PC-3 (cell line): Measurements from ENCODE around the gene CELSR2. TPM values are rescaled to one million over a fixed set of nuclear protein-coding genes. Genes with fewer than 3 reads are reported as not detected.
A peak's percentile ranks its signal among the peaks of the same experiment; 100 is the strongest.

Experiments used
- ATAC-seq: fragments of 200-7000 bp; cut with Tn5 transposase; 2 replicates; pipeline ENCODE4 v1.9.1; 2020; ENCODE audit warnings: mild to moderate bottlenecking, moderate library complexity
- BruUV-seq: library from RNA; stranded (reverse); fragments of 400-500 nt; replicated peaks from 2 replicates; lab custom pipeline; 2021; lab: Mats Ljungman, UMichigan
- CTCF ChIA-PET: fragments of 300-600 bp; sonication (Branson Sonifier 250); formaldehyde crosslinking; loops from one replicate; lab custom pipeline; 2022; ENCODE audit warnings: antibody characterized with exemption; lab: Charles Lee
- POLR2A ChIA-PET: fragments of 300-600 bp; sonication (Branson Sonifier 250); formaldehyde crosslinking; loops from one replicate; lab custom pipeline; 2022; ENCODE audit warnings: antibody characterized with exemption; ENCODE audit not compliant: unreplicated experiment; lab: Charles Lee
- DNase-seq: peaks from one replicate; pipeline ENCODE4 v3.0.0-alpha.2; 2015
- H2AFZ ChIP-seq: fragments of 300-600 bp; sonication (generic); 2 replicates; pipeline ENCODE4 v1.6.0; 2016; ENCODE audit warnings: antibody characterized with exemption, low read length
- H3F3A ChIP-seq: fragments of 300-600 bp; sonication (generic); one replicate; pipeline ENCODE4 v1.6.0; 2017; ENCODE audit warnings: antibody characterized with exemption, low read length, control low read depth, mild to moderate bottlenecking; ENCODE audit not compliant: unreplicated experiment
- H3K27ac ChIP-seq: fragments of 300-600 bp; sonication (generic); 2 replicates; pipeline ENCODE4 v1.5.1; 2016; ENCODE audit warnings: mild to moderate bottlenecking, low read length
- H3K27me3 ChIP-seq: fragments of 300-600 bp; sonication (generic); 2 replicates; pipeline ENCODE4 v1.6.1; 2016; ENCODE audit warnings: low read length, mixed read lengths
- H3K36me3 ChIP-seq: fragments of 300-600 bp; sonication (generic); 2 replicates; pipeline ENCODE4 v1.6.1; 2016; ENCODE audit warnings: low read depth, mixed run types, low read length, mixed read lengths
- H3K4me1 ChIP-seq: fragments of 300-600 bp; sonication (generic); 2 replicates; pipeline ENCODE4 v1.5.1; 2016; ENCODE audit warnings: low read length; ENCODE audit not compliant: insufficient read depth
- H3K4me2 ChIP-seq: fragments of 300-600 bp; sonication (generic); 2 replicates; pipeline ENCODE4 v1.6.0; 2016; ENCODE audit warnings: low read length
- H3K4me3 ChIP-seq: fragments of 300-600 bp; sonication (generic); 2 replicates; pipeline ENCODE4 v1.5.1; 2016; ENCODE audit warnings: mild to moderate bottlenecking, low read length, mixed read lengths
- H3K79me2 ChIP-seq: fragments of 300-600 bp; sonication (generic); 2 replicates; pipeline ENCODE4 v1.6.1; 2017; ENCODE audit warnings: low read length, mixed read lengths
- H3K9ac ChIP-seq: fragments of 300-600 bp; sonication (generic); 2 replicates; pipeline ENCODE4 v1.6.0; 2016; ENCODE audit warnings: mild to moderate bottlenecking, low read length
- H3K9me2 ChIP-seq: fragments of 300-600 bp; sonication (generic); replicated peaks from 2 replicates; pipeline ENCODE4 v1.6.1; 2016; ENCODE audit warnings: mixed run types, low read length, mixed read lengths
- H3K9me3 ChIP-seq: fragments of 300-600 bp; sonication (generic); 2 replicates; pipeline ENCODE4 v1.6.1; 2016; ENCODE audit warnings: low read length, mixed read lengths
- H4K20me1 ChIP-seq: fragments of 300-600 bp; sonication (generic); 2 replicates; pipeline ENCODE4 v1.6.1; 2016; ENCODE audit warnings: low read length, mixed read lengths
- EZH2 ChIP-seq: fragments of 300-600 bp; sonication (generic); IDR thresholded peaks from one replicate; pipeline ENCODE4 v1.6.1; 2017; ENCODE audit warnings: antibody characterized with exemption, mild to moderate bottlenecking, low read length; ENCODE audit not compliant: unreplicated experiment
- EZH2phosphoT487 ChIP-seq: fragments of 300-600 bp; sonication (generic); IDR thresholded peaks from 2 replicates; pipeline ENCODE4 v1.6.1; 2018; ENCODE audit warnings: mild to moderate bottlenecking, antibody characterized with exemption, low read length, borderline replicate concordance
- intact Hi-C: fragments of 100-400 bp; cut with micrococcal nuclease; formaldehyde crosslinking; loops from 2 replicates; pipeline ENCODE4 v1.9.0; 2023
- total RNA-seq: library from RNA; depleted of rRNA; stranded (reverse); fragments of >200 nt; gene quantifications from 2 replicates; pipeline ENCODE4 v1.2.3, GENCODE V29; 2014
- TF ChIP-seq, protein P1 (sequence below): fragments of 300-600 bp; sonication (generic); conservative IDR thresholded peaks from 2 replicates; pipeline ENCODE4 v1.5.1; 2017; ENCODE audit warnings: antibody characterized with exemption, low read depth, mild to moderate bottlenecking, low read length

The CELSR2 gene
- total RNA-seq, 1 experiment from 2014 or later: 3.6 TPM

DNA sequence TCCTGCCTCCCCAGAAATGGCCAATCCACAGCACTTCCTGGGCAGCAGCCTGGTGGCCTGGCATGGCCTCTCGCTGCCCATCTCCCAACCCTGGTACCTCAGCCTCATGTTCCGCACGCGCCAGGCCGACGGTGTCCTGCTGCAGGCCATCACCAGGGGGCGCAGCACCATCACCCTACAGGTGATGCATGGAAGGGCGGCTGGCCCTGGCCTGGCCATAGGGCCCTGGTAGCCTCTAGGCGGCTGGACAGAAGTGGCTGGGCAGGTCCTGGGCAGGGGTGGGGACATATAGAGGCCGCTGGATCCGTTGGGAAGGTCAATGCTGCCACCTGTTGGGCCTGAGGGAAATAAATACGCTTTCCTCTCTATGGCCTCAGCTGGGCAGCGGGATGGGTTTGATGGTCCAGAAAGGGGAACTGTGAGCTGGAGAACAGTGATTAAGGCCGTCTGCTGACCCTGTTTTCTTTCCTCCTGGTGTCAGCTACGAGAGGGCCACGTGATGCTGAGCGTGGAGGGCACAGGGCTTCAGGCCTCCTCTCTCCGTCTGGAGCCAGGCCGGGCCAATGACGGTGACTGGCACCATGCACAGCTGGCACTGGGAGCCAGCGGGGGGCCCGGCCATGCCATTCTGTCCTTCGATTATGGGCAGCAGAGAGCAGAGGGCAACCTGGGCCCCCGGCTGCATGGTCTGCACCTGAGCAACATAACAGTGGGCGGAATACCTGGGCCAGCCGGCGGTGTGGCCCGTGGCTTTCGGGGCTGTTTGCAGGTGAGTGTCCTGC is 14.4 kb downstream of the CELSR2 start:
- H4K20me1 ChIP-seq: no peaks in the 10 kb centered on the region
- no TSS peak for BruUV-seq
- H3K9ac ChIP-seq: no peak overlapping the region
- ATAC-seq (peak; percentile 98), DNase-seq (peak; percentile 94)
- H2AFZ ChIP-seq: no peak overlapping the region
- no peak overlapping the region for H3K27ac ChIP-seq
- H3K4me3 ChIP-seq: no peak overlapping the region
- no peaks in the 10 kb centered on the region for H3K9me3 ChIP-seq
- POLR2A ChIA-PET: no interaction called here
- H3K27me3 ChIP-seq: no peaks in the 10 kb centered on the region
- TF ChIP-seq, protein P1, sequence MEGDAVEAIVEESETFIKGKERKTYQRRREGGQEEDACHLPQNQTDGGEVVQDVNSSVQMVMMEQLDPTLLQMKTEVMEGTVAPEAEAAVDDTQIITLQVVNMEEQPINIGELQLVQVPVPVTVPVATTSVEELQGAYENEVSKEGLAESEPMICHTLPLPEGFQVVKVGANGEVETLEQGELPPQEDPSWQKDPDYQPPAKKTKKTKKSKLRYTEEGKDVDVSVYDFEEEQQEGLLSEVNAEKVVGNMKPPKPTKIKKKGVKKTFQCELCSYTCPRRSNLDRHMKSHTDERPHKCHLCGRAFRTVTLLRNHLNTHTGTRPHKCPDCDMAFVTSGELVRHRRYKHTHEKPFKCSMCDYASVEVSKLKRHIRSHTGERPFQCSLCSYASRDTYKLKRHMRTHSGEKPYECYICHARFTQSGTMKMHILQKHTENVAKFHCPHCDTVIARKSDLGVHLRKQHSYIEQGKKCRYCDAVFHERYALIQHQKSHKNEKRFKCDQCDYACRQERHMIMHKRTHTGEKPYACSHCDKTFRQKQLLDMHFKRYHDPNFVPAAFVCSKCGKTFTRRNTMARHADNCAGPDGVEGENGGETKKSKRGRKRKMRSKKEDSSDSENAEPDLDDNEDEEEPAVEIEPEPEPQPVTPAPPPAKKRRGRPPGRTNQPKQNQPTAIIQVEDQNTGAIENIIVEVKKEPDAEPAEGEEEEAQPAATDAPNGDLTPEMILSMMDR: peak; percentile 98
- TF ChIP-seq EZH2 (no peak), EZH2phosphoT487 (no peak)
- H3K4me1 ChIP-seq: peaks cover 10% of the 10 kb centered on the region
- CTCF ChIA-PET: interaction anchor here (0.7 to 1.2 kb wide), 3 partner anchors 24 to 134 kb away, joined by 3 to 4 read pairs (median 3); partner anchors contain the start of gene SORT1
- no peak overlapping the region for H3K4me2 ChIP-seq
- intact Hi-C loops: loop anchor here (1.0 kb wide), 3 partner anchors 11 to 174 kb away; no protein-coding TSS in a partner anchor
- no peaks in the 10 kb centered on the region for H3K79me2 ChIP-seq
- no peaks in the 10 kb centered on the region for H3K9me2 ChIP-seq
- H3K36me3 ChIP-seq: no peaks in the 10 kb centered on the region
- no peaks in the 10 kb centered on the region for H3F3A ChIP-seq

DNA sequence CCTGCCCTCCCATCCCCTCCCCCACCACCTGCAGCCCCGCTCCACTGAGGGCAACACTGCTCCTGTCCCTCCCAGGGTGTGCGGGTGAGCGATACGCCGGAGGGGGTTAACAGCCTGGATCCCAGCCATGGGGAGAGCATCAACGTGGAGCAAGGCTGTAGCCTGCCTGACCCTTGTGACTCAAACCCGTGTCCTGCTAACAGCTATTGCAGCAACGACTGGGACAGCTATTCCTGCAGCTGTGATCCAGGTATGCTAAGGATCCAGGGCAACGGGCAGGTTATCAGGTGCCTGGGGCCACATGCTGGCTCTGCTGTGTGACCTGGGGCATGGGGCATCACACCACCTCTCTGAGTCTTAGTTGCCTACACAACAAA is 15.0 kb downstream of the CELSR2 start:
- Histone ChIP-seq H3K4me1 (peaks cover 10% of the 10 kb centered on the region), H3K4me2 (no peak overlapping the region), H3K9ac (no peak overlapping the region), H3K79me2 (no peaks in the 10 kb centered on the region), H3K27me3 (no peaks in the 10 kb centered on the region), H2AFZ (no peak overlapping the region), H3K4me3 (no peak overlapping the region), H4K20me1 (no peaks in the 10 kb centered on the region), H3K27ac (no peak overlapping the region), H3F3A (no peaks in the 10 kb centered on the region), H3K9me2 (no peaks in the 10 kb centered on the region), H3K36me3 (no peaks in the 10 kb centered on the region), H3K9me3 (no peaks in the 10 kb centered on the region)
- CTCF ChIA-PET: interaction anchor here (0.7 to 1.2 kb wide), 3 partner anchors 25 to 134 kb away, joined by 3 to 4 read pairs (median 3); partner anchors contain the start of gene SORT1
- POLR2A ChIA-PET: no interaction called here
- ATAC-seq (no peak), DNase-seq (no peak)
- BruUV-seq: no TSS peak
- TF ChIP-seq EZH2phosphoT487 (no peak), EZH2 (no peak)
- TF ChIP-seq, protein P1: no peak
- intact Hi-C loops: no loop called here

DNA sequence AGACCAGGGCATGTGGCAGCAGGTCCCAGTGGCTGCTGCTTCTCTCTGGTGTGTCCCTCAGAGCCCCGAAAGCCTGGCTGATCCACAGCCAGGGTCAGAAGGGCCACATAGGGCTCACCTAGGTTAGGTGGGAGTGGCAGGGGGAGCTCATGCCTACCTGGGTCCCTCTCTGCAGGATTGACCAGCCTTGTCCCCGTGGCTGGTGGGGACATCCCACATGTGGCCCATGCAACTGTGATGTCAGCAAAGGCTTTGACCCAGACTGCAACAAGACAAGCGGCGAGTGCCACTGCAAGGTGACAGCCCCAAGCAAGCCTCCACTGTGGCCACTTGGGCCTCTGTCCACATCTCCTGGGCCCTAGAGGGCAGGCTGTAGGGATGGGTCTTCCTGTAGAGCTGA is 15.7 kb downstream of the CELSR2 start:
- no TSS peak for BruUV-seq
- H3K4me3 ChIP-seq: no peak overlapping the region
- no peak overlapping the region for H3K27ac ChIP-seq
- ChIA-PET CTCF (no interaction called here), POLR2A (no interaction called here)
- H3K79me2 ChIP-seq: no peaks in the 10 kb centered on the region
- no peak for ATAC-seq
- no peak for DNase-seq
- no peaks in the 10 kb centered on the region for H3K36me3 ChIP-seq
- no peak overlapping the region for H3K9ac ChIP-seq
- H4K20me1 ChIP-seq: no peaks in the 10 kb centered on the region
- no peaks in the 10 kb centered on the region for H3F3A ChIP-seq
- H3K4me1 ChIP-seq: peaks cover 10% of the 10 kb centered on the region
- no peaks in the 10 kb centered on the region for H3K27me3 ChIP-seq
- H3K9me2 ChIP-seq: no peaks in the 10 kb centered on the region
- H2AFZ ChIP-seq: no peak overlapping the region
- intact Hi-C loops: no loop called here
- no peak overlapping the region for H3K4me2 ChIP-seq
- H3K9me3 ChIP-seq: no peaks in the 10 kb centered on the region
- TF ChIP-seq EZH2phosphoT487 (no peak), EZH2 (no peak)
- TF ChIP-seq, protein P1: no peak
